ES-I3 (cell line): ENCODE data around the gene THRA.

Experiments
- H3K36me3 ChIP-seq: 2 replicates; pipeline ENCODE4 v1.6.1; 2013; ENCODE audit warnings: mild to moderate bottlenecking, low read length, control low read depth, moderate library complexity; ENCODE audit not compliant: insufficient read depth
- H3K4me1 ChIP-seq: 2 replicates; pipeline ENCODE4 v1.6.1; 2013; ENCODE audit warnings: mild to moderate bottlenecking, control low read depth, low read length; ENCODE audit not compliant: insufficient read depth
- H3K9ac ChIP-seq: 2 replicates; pipeline ENCODE4 v1.6.1; 2013; ENCODE audit warnings: low read depth, mild to moderate bottlenecking, low read length, moderate library complexity
- H3K9me3 ChIP-seq: 2 replicates; pipeline ENCODE4 v1.6.1; 2013; ENCODE audit warnings: mild to moderate bottlenecking, low read length, moderate library complexity; ENCODE audit not compliant: control insufficient read depth, insufficient read depth

The THRA gene

GRCh38 chr17:40075201-40075941 lies 12.6 kb downstream of the THRA start:
- Histone ChIP-seq H3K36me3 (no peaks in the 10 kb centered on the region), H3K9ac (no peak overlapping the region; the same call in 1 of the 2 replicates), H3K9me3 (no peaks in the 10 kb centered on the region), H3K4me1 (peaks cover 31% of the 10 kb centered on the region)

GRCh38 chr17:40075942-40076498 lies 13.3 kb downstream of the THRA start:
- no peaks in the 10 kb centered on the region for H3K36me3 ChIP-seq
- peaks cover 25% of the 10 kb centered on the region for H3K4me1 ChIP-seq
- no peak overlapping the region for H3K9ac ChIP-seq
- no peaks in the 10 kb centered on the region for H3K9me3 ChIP-seq

- Histone ChIP-seq H3K36me3 (no peaks in the 10 kb centered on the region), H3K4me1 (peaks cover 20% of the 10 kb centered on the region), H3K9ac (no peak overlapping the region), H3K9me3 (no peaks in the 10 kb centered on the region)
Observed at GRCh38 chr17:40076591-40076990, 13.8 kb downstream of the THRA start.

GRCh38 chr17:40079545-40079944 lies 16.8 kb downstream of the THRA start:
- Histone ChIP-seq H3K9ac (no peak overlapping the region), H3K4me1 (peaks cover 15% of the 10 kb centered on the region), H3K9me3 (no peaks in the 10 kb centered on the region), H3K36me3 (no peaks in the 10 kb centered on the region)

- no peaks in the 10 kb centered on the region for H3K9me3 ChIP-seq
- H3K4me1 ChIP-seq, result peaks cover under 1% of the 10 kb centered on the region; the same call in 1 of the 2 replicates
- no peaks in the 10 kb centered on the region for H3K36me3 ChIP-seq
- H3K9ac ChIP-seq, result no peak overlapping the region
Observed at GRCh38 chr17:40084477-40084876, 21.7 kb downstream of the THRA start.

- Histone ChIP-seq H3K4me1 (peaks cover 11% of the 10 kb centered on the region; the same call in 1 of the 2 replicates), H3K9me3 (no peaks in the 10 kb centered on the region), H3K36me3 (no peaks in the 10 kb centered on the region), H3K9ac (no peak overlapping the region)
Observed at GRCh38 chr17:40086150-40087044, 23.6 kb downstream of the THRA start.

GRCh38 chr17:40087049-40087794 lies 24.5 kb downstream of the THRA start:
- Histone ChIP-seq H3K9me3 (no peaks in the 10 kb centered on the region), H3K4me1 (peaks cover 16% of the 10 kb centered on the region; the same call in 1 of the 2 replicates), H3K36me3 (no peaks in the 10 kb centered on the region), H3K9ac (no peak overlapping the region)

GRCh38 chr17:40087903-40088718 lies 25.3 kb downstream of the THRA start:
- Histone ChIP-seq H3K4me1 (peaks cover 21% of the 10 kb centered on the region; the same call in 1 of the 2 replicates), H3K9me3 (no peaks in the 10 kb centered on the region), H3K36me3 (no peaks in the 10 kb centered on the region), H3K9ac (no peak overlapping the region; the same call in 1 of the 2 replicates)

- no peaks in the 10 kb centered on the region for H3K9me3 ChIP-seq
- H3K36me3 ChIP-seq, result no peaks in the 10 kb centered on the region
- no peak overlapping the region for H3K9ac ChIP-seq
- H3K4me1 ChIP-seq, result peaks cover 24% of the 10 kb centered on the region; the same call in 1 of the 2 replicates
Observed at GRCh38 chr17:40089077-40089895, 26.5 kb downstream of the THRA start.

GRCh38 chr17:40090237-40091119 lies 27.7 kb downstream of the THRA start:
- Histone ChIP-seq H3K9ac (no peak overlapping the region), H3K36me3 (no peaks in the 10 kb centered on the region), H3K4me1 (peaks cover 24% of the 10 kb centered on the region; the same call in 1 of the 2 replicates), H3K9me3 (no peaks in the 10 kb centered on the region)

GRCh38 chr17:40091691-40092397 lies 29.1 kb downstream of the THRA start:
- H3K36me3 ChIP-seq, result no peaks in the 10 kb centered on the region
- peaks cover 24% of the 10 kb centered on the region; the same call in 1 of the 2 replicates for H3K4me1 ChIP-seq
- no peaks in the 10 kb centered on the region for H3K9me3 ChIP-seq
- no peak overlapping the region for H3K9ac ChIP-seq
